Nephron (organoid): ENCODE measurements around the gene SMTNL2.
"Not testable (repeated sequence)": the region's sequence is repeated elsewhere in the genome, so short reads cannot be mapped to it uniquely, and the experiment has no call there.

Experiments
- H3K27ac Mint-ChIP-seq, 3 experiments: 2 replicates each; pipeline ENCODE4 v1.8.0; 2020; ENCODE audit warnings: mixed read lengths in 3 of 3, mild to moderate bottlenecking in 2 of 3, moderate library complexity in 1 of 3
- H3K27me3 Mint-ChIP-seq: 2 replicates; pipeline ENCODE4 v1.8.0; 2021; ENCODE audit warnings: low read depth, mild to moderate bottlenecking, moderate library complexity, mixed read lengths
- H3K36me3 Mint-ChIP-seq: 2 replicates; pipeline ENCODE4 v1.8.0; 2020; ENCODE audit warnings: low read depth, mixed read lengths
- H3K4me1 Mint-ChIP-seq: 2 replicates; pipeline ENCODE4 v1.8.0; 2020; ENCODE audit warnings: mixed read lengths
- H3K4me3 Mint-ChIP-seq, 3 experiments: 2 replicates each; pipeline ENCODE4 v1.8.0; 2020; ENCODE audit warnings: mild to moderate bottlenecking in 3 of 3, mixed read lengths in 3 of 3, moderate library complexity in 2 of 3
- H3K9me3 Mint-ChIP-seq: 2 replicates; pipeline ENCODE4 v1.8.0; 2020; ENCODE audit warnings: mixed read lengths
- CTCF ChIP-seq, 3 experiments: fragments of 200-600 bp; sonication (generic); IDR thresholded peaks; one replicate each; pipeline ENCODE4 v1.5.0; 2021; ENCODE audit warnings: antibody characterized with exemption in 3 of 3; ENCODE audit not compliant: unreplicated experiment in 3 of 3

Gene SMTNL2

DNA sequence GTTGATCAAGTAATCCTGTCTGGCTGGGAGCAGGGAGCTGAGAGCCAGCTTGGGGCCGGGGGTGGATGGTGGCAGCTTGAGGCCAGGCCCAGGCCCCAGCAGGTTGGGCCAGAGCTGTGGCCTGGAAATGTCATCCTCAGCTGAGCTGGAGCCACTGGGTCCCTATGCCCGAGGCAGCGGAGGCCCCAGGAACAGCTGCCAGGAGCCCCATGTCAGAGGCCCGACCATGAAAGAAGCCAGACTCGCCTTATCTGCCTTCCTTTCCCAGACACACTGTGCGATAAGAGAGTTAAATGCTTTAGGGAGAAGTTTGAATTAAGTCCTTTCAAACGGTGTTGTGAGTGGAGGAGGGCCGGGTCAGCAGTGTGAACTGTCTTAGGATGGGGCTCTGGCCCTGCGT lies 3.5 kb downstream of the SMTNL2 start:
- no peak for TF ChIP-seq CTCF (IDR thresholded peaks at IDR 0.05; ENCODE audit: unreplicated experiment in 3 of 3)
- Mint-ChIP-seq H3K27ac (peak overlapping the region; percentile 67 to 88 (median 70)), H3K36me3 (peaks cover 5% of the 10 kb centered on the region), H3K27me3 (peaks cover 22% of the 10 kb centered on the region), H3K4me3 (peak overlapping the region; percentile 28 to 58 (median 46)), H3K9me3 (no peaks in the 10 kb centered on the region), H3K4me1 (peaks cover 61% of the 10 kb centered on the region)

GRCh38 chr17:4588391-4588790 lies 4.1 kb downstream of the SMTNL2 start:
- Mint-ChIP-seq H3K9me3 (no peaks in the 10 kb centered on the region), H3K27me3 (peaks cover 22% of the 10 kb centered on the region), H3K4me1 (peaks cover 57% of the 10 kb centered on the region), H3K27ac (peak overlapping the region; percentile 67 to 88 (median 70)), H3K4me3 (peak overlapping the region; percentile 28 to 58 (median 46)), H3K36me3 (peaks cover 5% of the 10 kb centered on the region)
- no peak for TF ChIP-seq CTCF (IDR thresholded peaks at IDR 0.05; ENCODE audit: unreplicated experiment in 3 of 3)

GRCh38 chr17:4588898-4589625 lies 4.7 kb downstream of the SMTNL2 start:
- peaks cover 10% of the 10 kb centered on the region for H3K36me3 Mint-ChIP-seq
- no peaks in the 10 kb centered on the region for H3K9me3 Mint-ChIP-seq
- H3K27me3 Mint-ChIP-seq = peaks cover 17% of the 10 kb centered on the region
- TF ChIP-seq CTCF (IDR thresholded peaks at IDR 0.05; ENCODE audit: unreplicated experiment in 3 of 3) = no peak
- peaks cover 54% of the 10 kb centered on the region for H3K4me1 Mint-ChIP-seq
- peak overlapping the region in 2 of 3 experiments; percentile 38 to 58 for H3K4me3 Mint-ChIP-seq
- peak overlapping the region; percentile 37 to 71 (median 69) for H3K27ac Mint-ChIP-seq

DNA sequence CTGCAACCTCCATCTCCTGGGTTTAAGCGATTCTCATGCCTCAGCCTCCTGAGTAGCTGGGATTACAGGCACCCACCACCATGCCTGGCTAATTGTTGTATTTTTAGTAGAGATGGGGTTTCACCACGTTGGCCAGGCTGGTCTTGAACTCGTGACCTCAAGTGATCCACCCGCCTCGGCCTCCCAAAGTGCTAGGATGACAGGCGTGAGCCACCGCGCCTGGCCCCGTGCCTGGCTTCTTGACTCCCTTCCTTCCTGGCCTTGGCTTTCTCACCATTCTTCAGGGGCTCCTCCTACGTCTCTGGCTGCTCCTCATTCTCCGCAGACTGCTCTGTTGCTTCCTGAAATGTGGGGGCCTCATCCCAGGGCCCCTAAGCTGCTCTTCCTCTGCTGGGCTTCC lies 5.7 kb downstream of the SMTNL2 start:
- peaks cover 17% of the 10 kb centered on the region for H3K27me3 Mint-ChIP-seq
- H3K36me3 Mint-ChIP-seq = peaks cover 12% of the 10 kb centered on the region
- H3K27ac Mint-ChIP-seq = peak overlapping the region in 2 of 3 experiments; percentile 25 to 70

GRCh38 chr17:4590981-4591453 lies 6.7 kb downstream of the SMTNL2 start:
- Mint-ChIP-seq H3K4me1 (peaks cover 46% of the 10 kb centered on the region), H3K27me3 (peaks cover 7% of the 10 kb centered on the region), H3K36me3 (peaks cover 13% of the 10 kb centered on the region), H3K4me3 (no peak overlapping the region), H3K27ac (peak overlapping the region in 2 of 3 experiments; percentile 8), H3K9me3 (no peaks in the 10 kb centered on the region)
- TF ChIP-seq CTCF (IDR thresholded peaks at IDR 0.05; ENCODE audit: unreplicated experiment in 3 of 3) = no peak

More for the DNA sequence above, 5.7 kb downstream of the SMTNL2 start:
- H3K9me3 Mint-ChIP-seq = not testable (repeated sequence)
- Mint-ChIP-seq H3K4me1 (peaks cover 54% of the 10 kb centered on the region), H3K4me3 (peak overlapping the region in 2 of 3 experiments; percentile 6 to 58)

- no peak for TF ChIP-seq CTCF (IDR thresholded peaks at IDR 0.05; ENCODE audit: unreplicated experiment in 3 of 3)
- H3K9me3 Mint-ChIP-seq = no peaks in the 10 kb centered on the region
- no peak overlapping the region for H3K4me3 Mint-ChIP-seq
- H3K27me3 Mint-ChIP-seq = peaks cover 4% of the 10 kb centered on the region
- H3K36me3 Mint-ChIP-seq = peaks cover 9% of the 10 kb centered on the region
- H3K4me1 Mint-ChIP-seq = peaks cover 40% of the 10 kb centered on the region
- H3K27ac Mint-ChIP-seq = no peak overlapping the region
Observed at GRCh38 chr17:4591529-4591928, 7.2 kb downstream of the SMTNL2 start.
